Cortex of kidney (tissue), 1 donor: ENCODE measurements around the gene FCRL5.
"Not testable (repeated sequence)": the region's sequence is repeated elsewhere in the genome, so short reads cannot be mapped to it uniquely, and the experiment has no call there.

Experiments used
- DNase-seq: peaks from one replicate; lab custom pipeline; 2025; lab: John Stamatoyannopoulos, UW

The FCRL5 gene

GRCh38 chr1:157487504-157487903, 64.8 kb downstream of the FCRL5 start:
- no peak for DNase-seq

DNA sequence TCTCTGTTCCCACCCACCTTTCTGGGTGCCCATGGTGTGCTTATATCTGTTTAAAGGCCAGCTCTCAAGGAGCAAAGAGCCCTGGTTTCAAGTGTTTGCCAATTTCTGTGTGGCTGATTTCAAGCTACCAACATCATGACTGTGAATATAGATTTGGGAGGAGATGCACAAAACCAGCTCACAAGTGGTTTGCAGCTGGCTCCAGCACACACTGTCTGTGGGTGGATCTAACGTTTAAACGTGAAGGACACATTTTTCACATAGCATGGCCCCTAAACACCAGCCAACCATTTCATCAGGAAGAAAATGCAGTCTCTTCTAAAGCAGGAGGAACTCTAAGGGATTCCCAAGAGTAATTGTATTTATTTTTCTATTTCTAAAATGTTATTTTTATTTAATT, 65.2 kb downstream of the FCRL5 start:
- no peak for DNase-seq

GRCh38 chr1:157486400-157486799, 65.9 kb downstream of the FCRL5 start:
- DNase-seq = not testable (repeated sequence)

DNA sequence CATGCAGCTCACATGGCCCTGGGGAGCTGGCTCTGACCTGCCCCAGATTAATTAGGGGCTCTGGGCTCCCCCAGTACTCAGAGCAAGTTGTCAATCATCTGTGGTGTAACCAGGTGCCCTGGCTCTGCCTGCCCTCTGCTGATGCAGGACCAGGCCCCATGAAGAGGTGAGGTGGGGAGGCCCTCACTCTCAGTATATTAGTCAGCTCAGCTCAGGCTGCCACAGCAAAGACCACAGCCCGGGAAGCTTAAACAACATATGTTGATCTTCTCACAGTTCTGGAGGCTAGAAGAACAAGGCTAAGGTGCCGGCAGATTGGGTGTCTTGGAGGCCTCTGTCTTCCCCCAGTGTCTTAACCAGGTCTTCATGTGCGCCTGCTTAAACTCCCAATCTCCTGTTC, 66.5 kb downstream of the FCRL5 start:
- no peak for DNase-seq

DNA sequence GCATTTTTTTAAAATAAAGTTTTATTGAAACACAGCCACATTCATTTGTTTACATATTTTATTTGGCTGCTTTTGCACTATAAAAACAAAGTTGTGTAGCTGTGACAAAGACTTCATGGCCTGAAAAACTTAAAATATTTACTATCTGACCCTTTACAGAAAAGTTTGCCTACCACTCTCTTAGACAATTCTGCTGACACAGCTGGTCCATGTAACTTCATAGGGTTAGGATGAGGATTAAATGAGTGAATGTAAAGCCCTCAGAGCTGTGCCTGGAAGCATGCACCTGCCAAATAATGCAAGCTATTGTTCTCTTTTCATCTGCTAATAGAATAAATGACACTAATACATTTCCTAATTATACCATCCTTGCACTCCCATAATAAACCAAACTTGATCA, 67.7 kb downstream of the FCRL5 start:
- no peak for DNase-seq

DNA sequence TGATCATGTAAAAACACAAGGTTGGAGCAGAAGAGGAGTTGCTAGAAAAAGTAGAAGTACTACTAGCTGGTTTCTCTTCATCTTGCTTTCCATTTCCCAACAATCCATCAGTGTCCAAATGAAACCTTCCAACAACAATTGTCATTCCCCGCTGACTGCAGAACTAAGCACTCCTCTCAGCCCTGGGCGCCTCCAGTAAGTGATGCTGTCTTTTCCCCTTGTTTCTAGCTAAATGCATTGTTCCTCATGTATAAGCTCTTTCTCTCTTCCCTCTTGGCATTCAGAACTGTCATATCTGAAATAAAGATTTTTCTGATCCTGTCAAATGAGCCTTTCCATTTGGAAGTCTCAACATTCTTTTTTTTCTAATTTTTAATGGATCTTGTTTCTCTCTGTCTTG, 68.7 kb downstream of the FCRL5 start:
- DNase-seq = no peak

DNA sequence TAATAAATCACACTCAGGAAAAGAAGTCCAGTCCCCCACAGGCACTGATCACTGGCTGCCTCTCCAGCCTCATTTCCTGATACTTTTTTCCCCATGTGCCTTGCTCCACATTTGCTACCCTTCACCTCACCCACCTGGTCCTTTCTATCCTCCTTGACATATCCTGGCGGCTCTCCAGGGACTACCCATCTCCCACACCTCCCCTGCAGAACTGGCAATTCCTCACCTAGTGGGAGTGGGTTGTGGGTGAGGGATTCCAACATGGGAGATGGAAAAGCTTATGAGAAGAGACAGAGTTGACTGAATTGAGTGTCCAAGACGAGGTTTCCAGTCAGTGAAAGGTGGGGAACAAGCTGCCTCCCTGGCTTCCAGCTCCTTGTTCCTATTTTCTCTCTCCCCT, 69.6 kb downstream of the FCRL5 start:
- no peak for DNase-seq

DNA sequence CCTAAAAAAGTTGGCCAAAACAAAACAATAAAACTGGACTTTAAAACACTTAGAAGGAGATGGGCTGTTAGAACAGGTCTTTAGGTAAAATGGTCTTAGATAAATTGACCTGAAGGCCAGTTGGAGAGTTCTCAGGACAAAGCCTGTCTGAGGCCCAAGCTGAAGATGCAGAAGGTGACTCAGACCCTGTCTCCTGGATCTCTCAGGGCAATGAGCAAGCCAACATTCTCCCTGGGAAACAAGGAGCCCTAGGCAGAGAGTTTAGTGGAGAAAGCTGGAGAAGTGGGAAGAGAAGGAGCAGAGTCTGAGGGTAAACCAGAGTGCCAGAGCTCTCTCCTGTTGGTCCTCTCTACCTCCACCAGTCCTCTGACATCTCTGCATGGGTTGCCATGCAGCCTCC, 70.1 kb downstream of the FCRL5 start:
- no peak for DNase-seq

DNA sequence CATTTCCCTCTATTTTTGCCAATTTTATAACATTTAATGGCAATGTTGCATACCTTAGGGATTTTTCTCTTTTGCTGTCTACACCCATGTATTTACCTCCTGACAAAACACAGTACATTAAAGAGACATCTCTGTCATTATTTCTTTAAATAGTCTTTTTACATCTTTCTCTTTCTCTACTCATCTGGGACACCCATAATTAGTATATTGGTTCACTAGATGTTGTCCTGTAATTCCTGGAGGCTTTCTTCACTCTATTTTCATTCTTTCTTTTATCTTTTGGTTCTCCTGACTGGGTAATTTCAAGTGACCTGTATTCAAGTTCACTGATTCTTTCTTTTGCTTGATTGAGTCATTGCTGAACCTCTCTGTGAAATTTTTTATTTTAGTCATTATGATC, 74.3 kb downstream of the FCRL5 start:
- no peak for DNase-seq

- no peak for DNase-seq
Measured at GRCh38 chr1:157477419-157477818, 74.9 kb downstream of the FCRL5 start.

- DNase-seq = no peak
Measured at GRCh38 chr1:157472959-157473358, 79.4 kb downstream of the FCRL5 start.

DNA sequence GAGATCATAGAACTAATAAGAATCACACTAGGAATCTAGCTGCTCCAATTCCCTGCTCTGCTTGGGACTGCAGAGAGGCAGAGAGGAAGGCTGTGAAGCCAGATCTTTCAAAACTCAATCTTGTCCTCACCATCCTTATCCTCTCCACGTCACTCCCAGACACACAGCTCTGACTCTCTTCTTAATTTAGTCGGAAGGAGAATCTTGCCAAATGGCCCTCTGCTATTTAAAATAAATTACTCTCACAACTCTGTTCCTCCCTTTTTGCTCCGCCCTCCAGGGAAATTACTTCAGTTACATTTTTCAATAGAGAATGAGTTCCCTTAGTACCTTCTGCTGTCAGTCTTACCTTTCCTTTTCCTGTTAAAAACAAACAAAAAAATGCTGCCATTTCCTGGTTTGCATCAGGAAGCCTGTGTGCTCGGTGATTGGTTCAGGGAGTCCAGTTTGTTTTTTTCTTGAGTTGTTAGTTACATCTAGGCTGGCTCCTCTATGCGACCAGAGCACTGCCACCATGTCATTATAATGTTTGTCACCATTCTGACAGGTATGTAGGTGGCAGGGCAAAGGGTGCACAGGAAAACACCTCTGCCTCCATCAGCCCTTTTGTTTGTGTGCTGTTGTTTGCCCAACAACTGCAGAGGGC, 80.1 kb downstream of the FCRL5 start:
- DNase-seq = no peak

GRCh38 chr1:157471531-157471930, 80.8 kb downstream of the FCRL5 start:
- no peak for DNase-seq

DNA sequence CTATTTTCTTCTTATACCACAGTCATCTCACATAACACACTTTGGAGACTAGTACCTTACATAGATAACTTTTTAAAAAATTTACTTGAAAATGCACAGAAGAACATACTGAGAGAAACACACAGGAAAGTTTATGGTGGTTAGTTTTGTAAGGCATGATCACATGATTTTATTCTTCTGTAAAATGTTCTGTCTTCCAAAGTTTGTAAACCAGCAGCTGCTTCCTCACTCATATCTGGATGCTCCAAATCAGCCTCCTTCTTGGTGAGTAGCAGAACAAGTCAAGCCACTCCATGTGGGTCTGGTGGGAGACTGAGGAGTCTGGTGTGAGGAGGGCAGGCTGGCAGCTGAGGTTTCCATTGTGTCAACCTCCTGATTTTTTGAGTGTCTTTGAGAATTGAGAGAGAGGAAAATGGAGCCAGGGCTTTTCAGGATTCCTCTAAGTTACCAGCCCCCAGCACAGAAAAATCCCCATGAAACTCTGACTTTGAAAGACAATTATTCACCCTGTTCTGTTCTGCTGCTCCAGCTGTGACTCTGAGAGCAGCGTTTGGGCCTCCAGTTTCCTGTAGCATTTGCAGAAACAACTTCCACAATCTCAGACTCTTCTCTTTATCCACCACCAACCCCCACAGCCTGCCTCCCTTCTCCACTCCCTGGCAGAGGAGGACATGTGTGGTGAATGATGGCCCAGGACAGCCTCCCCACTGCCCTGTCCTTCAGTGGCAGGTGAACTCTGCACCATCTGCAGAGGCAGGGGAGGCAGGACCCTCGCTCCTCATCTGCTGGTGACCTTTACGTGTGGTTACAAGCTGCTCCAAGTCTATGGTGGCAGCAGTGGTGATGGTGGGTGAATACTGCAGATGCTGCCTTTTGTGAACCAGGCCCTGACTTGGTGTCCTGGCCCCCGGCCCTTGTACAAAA, 82.3 kb downstream of the FCRL5 start:
- no peak for DNase-seq

GRCh38 chr1:157469300-157469699, 83.0 kb downstream of the FCRL5 start:
- no peak for DNase-seq

DNA sequence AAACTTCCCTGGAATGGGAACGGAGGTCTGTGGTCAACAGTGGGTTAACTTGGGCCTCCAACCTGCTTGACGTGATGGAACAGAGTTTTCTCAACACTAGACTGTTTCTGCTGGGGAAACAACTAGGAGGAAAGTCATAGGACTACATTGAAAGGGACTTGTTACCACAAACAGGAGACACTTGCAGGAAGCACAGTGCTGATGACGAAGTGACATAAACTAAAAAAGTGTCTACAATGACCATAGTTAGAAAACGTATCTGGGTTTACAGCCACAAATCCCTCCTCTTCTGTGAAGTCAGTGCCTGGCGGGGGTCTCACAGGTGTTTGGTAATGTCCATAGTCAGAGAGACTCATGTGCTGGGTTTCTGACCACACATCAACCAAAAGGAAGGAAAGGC, 86.3 kb downstream of the FCRL5 start:
- DNase-seq = no peak
